ENCODE data around the gene ASB16.

The ASB16 gene

DNA sequence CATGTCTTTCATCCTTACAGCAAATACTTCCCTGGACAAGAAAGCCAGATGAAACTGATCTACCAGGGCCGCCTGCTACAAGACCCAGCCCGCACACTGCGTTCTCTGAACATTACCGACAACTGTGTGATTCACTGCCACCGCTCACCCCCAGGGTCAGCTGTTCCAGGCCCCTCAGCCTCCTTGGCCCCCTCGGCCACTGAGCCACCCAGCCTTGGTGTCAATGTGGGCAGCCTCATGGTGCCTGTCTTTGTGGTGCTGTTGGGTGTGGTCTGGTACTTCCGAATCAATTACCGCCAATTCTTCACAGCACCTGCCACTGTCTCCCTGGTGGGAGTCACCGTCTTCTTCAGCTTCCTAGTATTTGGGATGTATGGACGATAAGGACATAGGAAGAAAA lies 20.0 kb downstream of the ASB16 start:
- DNase-seq = no peak

GRCh38 chr17:44191369-44191768 lies 20.9 kb downstream of the ASB16 start:
- DNase-seq = no peak

GRCh38 chr17:44191941-44192496 lies 21.5 kb downstream of the ASB16 start:
- no peak for DNase-seq

DNA sequence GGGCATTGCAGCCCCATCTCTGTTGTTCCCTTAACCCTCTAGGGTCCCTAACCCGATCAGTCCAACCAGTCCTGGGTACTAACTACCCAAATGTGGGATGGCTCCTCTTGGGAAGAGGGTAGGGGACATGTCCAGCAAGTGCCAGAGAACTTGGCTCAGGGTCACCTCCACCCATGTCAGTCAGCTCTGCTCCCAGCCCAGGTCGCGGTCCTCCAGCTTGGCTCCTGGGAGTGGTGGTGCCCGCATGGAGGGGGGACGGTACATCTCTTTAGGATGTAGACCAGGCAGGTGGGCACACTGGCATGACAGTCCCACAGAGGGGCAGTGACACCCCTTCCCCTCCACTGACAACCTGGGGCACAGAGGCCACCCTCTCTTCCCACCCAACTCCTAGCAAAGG lies 22.2 kb downstream of the ASB16 start:
- no peak for DNase-seq

DNA sequence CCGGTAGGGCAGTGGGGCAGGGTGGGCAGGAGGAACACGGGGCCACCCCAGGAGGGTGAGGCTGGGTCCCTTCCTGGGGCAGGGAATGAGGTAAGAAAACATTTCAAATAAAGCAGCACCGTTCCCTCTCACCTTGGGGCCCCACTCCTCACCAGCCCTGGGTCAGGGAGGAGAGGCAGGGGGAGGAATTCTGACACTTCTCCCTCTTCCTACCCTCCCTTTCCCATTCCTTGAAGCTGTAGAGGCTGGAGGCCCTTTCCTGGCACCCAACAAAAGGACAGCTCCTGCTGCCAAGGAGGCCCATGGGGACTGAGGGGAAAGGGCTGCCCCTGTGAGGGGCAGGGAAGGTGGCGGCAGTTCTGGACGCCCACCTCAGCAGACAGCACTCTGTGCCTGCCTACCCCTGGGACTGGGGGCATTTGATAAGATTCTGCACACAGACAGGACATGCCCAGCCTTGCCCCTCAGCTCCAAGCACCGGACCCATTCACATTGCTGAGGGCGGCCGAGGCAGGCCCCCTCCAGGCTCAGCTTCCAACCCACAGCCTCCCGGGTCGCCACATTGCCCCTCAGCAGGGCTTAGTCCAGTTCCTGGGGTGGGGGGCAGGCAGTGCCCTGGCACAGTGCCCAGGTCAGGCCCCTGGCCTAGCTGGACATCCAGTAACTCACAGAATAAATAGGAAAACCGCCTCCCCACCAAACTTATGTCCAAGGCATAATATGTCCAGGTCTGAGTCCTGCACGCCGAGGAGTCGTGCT lies 23.0 kb downstream of the ASB16 start:
- DNase-seq = no peak

GRCh38 chr17:44197107-44197506 lies 26.6 kb downstream of the ASB16 start:
- no peak for DNase-seq

DNA sequence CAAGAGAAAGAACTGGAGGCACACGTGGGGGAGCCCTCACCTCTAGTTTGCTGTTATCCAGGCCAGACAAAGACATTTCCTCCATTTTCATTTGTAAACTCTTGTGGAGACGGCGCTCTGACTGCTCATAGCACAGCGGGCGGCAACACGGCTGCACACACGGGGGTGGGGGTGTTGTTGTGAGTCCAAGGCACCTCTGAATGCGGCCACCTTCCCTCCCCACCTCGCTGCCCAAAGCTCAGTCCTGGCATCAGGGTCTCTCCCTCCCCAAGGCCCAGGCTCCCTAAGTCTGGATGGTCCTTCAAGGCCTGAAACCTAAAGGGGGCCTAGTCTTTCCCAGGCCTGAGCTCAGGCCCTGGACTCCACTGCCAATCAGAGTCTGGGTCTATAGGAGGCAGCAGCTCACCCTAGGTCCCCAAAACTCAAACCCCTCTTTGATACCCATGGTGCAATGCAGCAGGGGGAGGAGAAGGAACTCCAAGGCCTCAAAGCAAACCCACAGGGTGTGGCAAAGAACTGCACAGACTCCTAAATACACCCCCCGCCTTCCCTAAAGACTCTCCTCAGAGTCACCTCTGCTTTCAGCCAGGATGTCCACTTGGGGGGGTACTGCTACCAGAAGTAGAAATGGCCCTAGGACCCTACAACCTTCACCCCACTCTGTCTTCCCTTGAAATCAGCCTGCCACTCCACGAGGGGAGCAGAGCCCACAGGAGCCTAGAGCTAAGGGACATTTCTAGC lies 27.6 kb downstream of the ASB16 start:
- DNase-seq = no peak

DNA sequence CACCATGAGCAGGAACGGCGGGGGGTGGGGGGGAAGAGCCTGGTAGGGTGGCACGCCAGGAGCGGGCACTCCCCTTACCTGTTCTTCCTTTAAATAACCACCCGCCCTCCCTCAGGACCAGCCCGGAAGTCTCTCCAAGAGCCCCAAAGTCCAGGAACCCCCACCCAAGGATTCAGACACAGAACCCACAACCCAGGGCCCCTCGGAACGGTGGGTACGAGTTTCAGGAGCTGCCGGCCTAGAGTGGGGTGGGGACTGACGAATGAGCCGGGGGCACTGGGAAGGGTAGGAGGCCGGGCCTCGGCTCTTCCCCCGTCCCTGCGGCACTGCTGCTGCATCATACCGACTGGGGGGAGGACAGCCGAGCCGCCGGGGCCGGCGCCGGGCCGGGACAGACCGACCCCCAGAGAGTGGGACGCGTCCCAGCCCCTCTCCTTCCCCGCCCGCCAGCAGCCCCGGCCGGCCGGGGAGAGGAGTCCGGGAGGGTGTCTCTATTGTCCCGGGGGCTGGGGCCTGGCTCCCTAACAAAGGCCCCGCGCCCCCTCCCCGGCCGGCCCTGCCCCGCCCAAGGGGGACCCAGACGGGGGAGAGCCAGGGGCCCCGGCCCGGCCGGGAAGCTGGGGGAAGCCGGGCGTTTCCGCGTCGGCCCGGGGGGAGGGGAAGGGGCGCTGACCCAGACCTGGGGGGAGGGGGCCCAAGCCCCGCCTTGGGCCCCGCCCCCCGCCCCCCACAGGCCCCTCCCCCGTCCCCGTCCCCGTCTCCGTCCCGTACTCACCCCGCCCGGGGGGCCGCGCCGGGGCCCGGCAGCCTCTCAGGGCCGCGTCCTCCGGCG lies 28.4 kb downstream of the ASB16 start:
- peak in 1 of 2 experiments; percentile 56 for DNase-seq

- peak; percentile 97 to 99 for DNase-seq
Measured at GRCh38 chr17:44199553-44200477, 29.3 kb downstream of the ASB16 start, which contains the start of gene ATXN7L3. TSS of gene ATXN7L3 (minus strand) at chr17:44199884. CDS start at chr17:44198070, 1,814 bp downstream.

DNA sequence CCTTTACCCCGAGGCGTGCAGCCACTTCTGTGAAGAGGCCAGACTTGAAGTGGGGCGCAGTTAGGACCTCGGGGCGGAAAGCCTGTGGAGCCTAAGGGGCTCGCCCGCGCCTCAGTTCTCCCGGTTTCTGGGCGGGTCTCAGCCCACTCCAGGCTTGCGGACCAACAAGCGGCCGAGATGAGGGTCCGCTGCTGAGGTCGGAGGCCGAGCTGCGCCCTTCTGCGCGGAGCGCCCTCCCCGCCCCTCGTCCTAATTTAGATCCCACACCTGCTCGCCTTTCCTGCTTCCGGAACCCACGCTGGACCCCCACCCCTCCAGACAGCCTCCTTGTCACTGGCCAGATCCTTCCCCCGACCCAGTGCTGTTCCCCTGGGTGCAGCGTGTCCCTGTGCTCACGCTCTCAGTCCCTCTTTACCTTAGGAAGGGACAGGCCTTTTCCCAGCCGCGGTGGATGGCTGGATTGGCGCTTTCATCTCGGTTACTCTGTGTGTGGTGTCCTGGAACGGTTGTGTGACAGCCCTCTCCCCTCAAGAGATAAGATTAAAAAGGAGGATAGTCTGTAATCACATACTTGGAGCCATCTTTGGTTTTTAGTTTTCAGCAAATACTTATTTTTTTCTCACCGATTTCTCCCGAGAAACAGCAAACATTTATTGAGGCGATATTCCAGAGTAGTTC lies 30.1 kb downstream of the ASB16 start:
- peak; percentile 71 to 83 for DNase-seq

- no peak for DNase-seq
Measured at GRCh38 chr17:44202756-44203155, 32.3 kb downstream of the ASB16 start.

DNA sequence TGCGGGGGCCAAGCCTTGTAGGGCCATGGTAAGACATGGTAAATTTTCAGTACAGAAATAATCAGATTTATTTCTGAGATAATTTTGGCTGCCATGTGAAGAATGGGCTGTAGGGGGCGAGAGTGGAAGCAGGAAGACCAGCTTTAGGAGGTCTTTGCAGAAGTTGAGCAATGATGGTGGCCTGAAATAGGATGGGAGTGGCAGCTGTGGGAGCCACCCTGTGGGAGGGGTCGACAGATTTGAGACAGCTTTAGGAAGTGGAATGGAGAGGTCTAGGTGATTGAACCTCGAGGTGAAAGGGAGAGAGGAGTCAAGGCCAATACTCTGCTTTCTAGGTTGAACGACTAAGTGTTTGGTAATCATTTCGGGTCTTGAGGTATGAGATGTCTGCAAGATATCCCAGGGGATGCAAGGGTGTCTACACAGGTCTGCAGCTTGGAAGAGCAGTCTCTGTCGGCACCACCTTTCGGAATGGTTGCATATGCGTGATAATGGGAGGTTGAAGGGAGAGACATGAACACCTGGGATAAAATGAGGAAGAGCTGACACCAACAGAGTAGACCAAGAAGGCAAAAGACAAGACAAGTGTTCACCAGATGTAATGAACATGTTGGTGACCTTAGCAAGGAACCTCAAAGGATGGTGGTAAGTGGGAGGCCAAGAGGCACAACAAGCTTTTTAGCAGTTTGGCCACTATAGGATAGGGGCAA lies 33.4 kb downstream of the ASB16 start:
- DNase-seq = peak; percentile 63 to 66

- no peak for DNase-seq
Measured at GRCh38 chr17:44204441-44204882, 34.0 kb downstream of the ASB16 start.

DNA sequence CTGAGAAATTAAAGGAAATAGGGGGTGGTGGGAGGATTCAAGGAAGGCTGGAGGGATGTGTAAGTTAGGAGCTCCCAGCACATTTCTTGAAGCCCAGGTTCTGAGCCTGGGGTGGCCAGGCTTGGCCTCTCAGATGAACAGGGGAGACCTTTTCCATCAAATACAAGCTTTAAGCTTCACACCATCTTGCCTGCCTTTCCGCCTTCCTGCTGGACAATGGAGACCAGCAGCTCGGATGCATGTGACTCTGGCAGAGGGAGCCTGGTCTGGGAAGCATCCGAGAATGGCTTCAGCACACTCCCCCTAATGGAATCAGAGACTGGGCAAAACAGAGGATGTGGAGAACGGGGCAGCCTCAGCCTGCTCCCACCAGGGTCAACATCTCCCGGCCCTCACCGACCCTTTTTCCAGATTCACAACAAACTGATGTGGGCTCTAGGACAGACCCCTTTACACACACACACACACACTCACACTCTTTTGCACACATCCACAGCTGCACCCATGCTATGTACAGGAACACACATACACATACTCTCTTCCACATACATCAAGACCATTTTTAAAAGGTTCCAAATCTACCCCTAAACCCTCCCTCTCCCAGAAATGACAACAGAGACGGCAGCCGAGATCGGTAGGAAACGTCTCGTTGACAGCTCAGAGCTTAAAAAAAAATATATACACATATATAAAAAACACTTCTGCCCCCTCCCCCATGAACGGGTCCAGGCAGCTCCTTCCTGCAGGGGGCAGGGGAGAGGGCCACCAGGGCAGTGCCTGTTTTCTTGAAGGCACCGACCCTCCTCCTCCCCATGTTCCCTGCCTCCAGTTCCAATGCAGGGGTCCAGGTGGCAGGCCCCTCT lies 35.7 kb downstream of the ASB16 start:
- no peak for DNase-seq

DNA sequence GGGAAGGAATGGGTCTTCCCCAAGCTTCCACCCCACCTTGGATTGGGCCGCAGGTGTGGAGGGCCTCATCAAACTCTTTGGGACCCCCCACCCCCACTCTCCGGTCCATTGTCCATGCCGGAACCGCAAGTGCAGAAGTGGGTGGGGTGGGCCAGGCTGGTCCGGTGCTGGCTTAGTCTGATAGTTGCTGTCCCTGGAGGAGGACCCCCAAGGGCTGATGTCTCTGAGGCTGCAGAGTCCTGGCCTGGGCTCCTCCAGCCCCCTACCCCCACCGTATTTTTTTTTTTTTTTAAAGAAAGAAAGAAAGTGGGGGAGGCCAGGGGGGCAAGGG lies 36.3 kb downstream of the ASB16 start:
- no peak for DNase-seq

- no peak for DNase-seq
Measured at GRCh38 chr17:44207319-44207718, 36.8 kb downstream of the ASB16 start.

DNA sequence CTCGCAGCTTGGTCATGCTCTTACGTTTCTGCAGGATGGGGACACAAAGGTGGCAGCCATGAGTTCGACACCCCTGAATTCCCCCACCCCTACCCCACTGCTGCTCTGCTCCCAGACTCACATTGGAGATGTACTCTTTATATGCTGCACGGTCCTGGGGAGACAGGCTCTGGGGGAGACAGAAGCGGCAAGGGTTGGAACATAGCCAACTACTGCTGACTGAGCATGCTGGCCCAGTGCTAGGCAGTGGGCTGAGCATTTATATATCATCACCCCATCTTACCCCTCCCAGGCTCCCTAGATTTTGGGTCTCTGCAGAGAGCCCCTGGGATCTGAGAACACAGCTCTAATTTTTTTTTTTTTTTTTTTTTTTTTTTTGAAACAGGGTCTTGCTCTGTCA lies 37.2 kb downstream of the ASB16 start:
- DNase-seq = no peak

DNA sequence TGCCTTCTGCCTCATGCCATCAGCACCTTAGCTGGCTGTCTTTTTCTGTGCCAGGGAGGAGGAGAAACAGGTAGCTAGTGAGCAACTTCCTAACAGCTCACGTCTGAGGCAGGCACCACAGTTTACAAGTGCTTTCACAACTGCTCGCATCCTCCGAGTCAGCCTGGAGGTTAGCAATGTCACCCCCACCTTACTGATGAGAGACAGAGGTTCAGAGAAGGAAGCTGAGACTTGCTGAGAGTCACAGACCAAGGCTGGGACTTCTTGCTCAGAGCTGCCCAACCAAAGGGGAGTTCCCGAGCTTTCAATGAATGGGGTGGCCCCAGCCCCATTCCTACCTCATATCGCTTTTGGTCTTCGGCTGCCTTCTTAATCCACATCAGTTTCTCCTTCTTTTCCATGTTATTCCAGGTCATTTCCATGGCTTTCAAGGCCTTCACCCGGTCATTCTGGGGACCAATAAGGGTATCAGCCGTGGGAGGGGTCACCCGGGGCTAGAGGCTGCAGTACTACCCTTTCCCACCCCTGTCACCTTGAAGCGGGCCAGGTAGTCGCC lies 39.4 kb downstream of the ASB16 start:
- DNase-seq = no peak
